Stimulated activated CD4-positive, alpha-beta T cell treated with anti-CD3 and anti-CD28 coated beads, Interleukin-12 subunit alpha, Interleukin-12 subunit beta, amount 100 ng/mL, for 24 hours (primary cell): ENCODE data around the gene TAF1C.
"Not testable (repeated sequence)": the region's sequence is repeated elsewhere in the genome, so short reads cannot be mapped to it uniquely, and the experiment has no call there.

Source experiments
- DNase-seq, 2 experiments: peaks; one replicate each; pipeline ENCODE4 v3.0.0-alpha.2; 2020; ENCODE audit warnings: low read depth in 2 of 2

Gene TAF1C

GRCh38 chr16:84212154-84212553, 25.3 kb upstream of the TAF1C start:
- no peak for DNase-seq

- DNase-seq = no peak
These were observed 23.1 kb upstream of the TAF1C start for GRCh38 chr16:84209989-84210388.

GRCh38 chr16:84207879-84208278, 21.0 kb upstream of the TAF1C start:
- no peak for DNase-seq

- no peak for DNase-seq
These were observed 20.4 kb upstream of the TAF1C start for GRCh38 chr16:84207251-84207650.

- DNase-seq = no peak
These were observed 19.3 kb upstream of the TAF1C start for GRCh38 chr16:84205976-84206691.

GRCh38 chr16:84205123-84205522, 18.3 kb upstream of the TAF1C start:
- DNase-seq = not testable (repeated sequence)

- DNase-seq = not testable (repeated sequence)
These were observed 17.7 kb upstream of the TAF1C start for GRCh38 chr16:84204551-84204950.

GRCh38 chr16:84199861-84200260, 13.0 kb upstream of the TAF1C start:
- DNase-seq = no peak

- DNase-seq = no peak
These were observed 12.2 kb upstream of the TAF1C start for GRCh38 chr16:84199097-84199496.

- DNase-seq = no peak
These were observed 11.5 kb upstream of the TAF1C start for GRCh38 chr16:84198401-84198800.

GRCh38 chr16:84197466-84198128, 10.7 kb upstream of the TAF1C start:
- no peak for DNase-seq

- no peak for DNase-seq
These were observed 10.0 kb upstream of the TAF1C start for GRCh38 chr16:84196727-84197394.

- no peak for DNase-seq
These were observed 9.2 kb upstream of the TAF1C start for GRCh38 chr16:84196101-84196500.

GRCh38 chr16:84195201-84196093, 8.6 kb upstream of the TAF1C start:
- no peak for DNase-seq

GRCh38 chr16:84194470-84195200, 7.8 kb upstream of the TAF1C start:
- DNase-seq = no peak

GRCh38 chr16:84194018-84194417, 7.2 kb upstream of the TAF1C start:
- DNase-seq = no peak

- DNase-seq = no peak
These were observed 6.6 kb upstream of the TAF1C start for GRCh38 chr16:84193480-84193879.

GRCh38 chr16:84191466-84191865, 4.6 kb upstream of the TAF1C start:
- no peak for DNase-seq

GRCh38 chr16:84190731-84191388, 4.0 kb upstream of the TAF1C start, which contains the start of gene ADAD2:
Gene ADAD2, plus strand, starts transcription at chr16:84191157. Its CDS starts 74 bp downstream, at chr16:84191231.
- no peak for DNase-seq

- no peak for DNase-seq
These were observed 2.1 kb downstream of the TAF1C start for GRCh38 chr16:84184775-84185174.
